GM18907 (cell line): ENCODE results near the gene TDRD15.
"Not testable (repeated sequence)": the region's sequence is repeated elsewhere in the genome, so short reads cannot be mapped to it uniquely, and the experiment has no call there.

Source experiments
- ATAC-seq: cut with Tn5 transposase; IDR thresholded peaks from one replicate; pipeline ENCODE4 v1.9.1; 2021; ENCODE audit warnings: mild to moderate bottlenecking, moderate library complexity; ENCODE audit not compliant: unreplicated experiment

TDRD15 gene

GRCh38 chr2:21142149-21142548, 18.4 kb downstream of the TDRD15 start:
- no peak for ATAC-seq

- no peak for ATAC-seq
These were observed 22.9 kb downstream of the TDRD15 start for GRCh38 chr2:21146638-21147037.

- ATAC-seq: no peak
These were observed 24.9 kb downstream of the TDRD15 start for GRCh38 chr2:21148718-21149117.

DNA sequence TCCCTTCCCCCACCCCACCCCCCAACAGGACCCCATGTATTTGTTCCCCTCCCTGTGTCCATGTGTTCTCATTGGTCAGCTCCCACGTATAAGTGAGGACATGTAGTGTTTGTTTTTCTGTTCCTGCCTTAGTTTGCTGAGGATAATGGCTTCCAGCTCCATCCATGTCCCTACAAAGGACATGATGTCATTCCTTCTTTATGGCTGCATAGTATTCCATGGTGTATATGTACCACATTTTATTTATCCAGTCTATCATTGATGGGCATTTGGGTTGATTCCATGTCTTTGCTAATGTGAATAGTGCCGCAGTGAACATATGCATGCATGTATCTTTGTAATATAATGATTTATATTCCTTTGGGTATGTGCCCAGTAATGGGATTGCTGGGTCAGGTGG, 27.5 kb downstream of the TDRD15 start:
- not testable (repeated sequence) for ATAC-seq

DNA sequence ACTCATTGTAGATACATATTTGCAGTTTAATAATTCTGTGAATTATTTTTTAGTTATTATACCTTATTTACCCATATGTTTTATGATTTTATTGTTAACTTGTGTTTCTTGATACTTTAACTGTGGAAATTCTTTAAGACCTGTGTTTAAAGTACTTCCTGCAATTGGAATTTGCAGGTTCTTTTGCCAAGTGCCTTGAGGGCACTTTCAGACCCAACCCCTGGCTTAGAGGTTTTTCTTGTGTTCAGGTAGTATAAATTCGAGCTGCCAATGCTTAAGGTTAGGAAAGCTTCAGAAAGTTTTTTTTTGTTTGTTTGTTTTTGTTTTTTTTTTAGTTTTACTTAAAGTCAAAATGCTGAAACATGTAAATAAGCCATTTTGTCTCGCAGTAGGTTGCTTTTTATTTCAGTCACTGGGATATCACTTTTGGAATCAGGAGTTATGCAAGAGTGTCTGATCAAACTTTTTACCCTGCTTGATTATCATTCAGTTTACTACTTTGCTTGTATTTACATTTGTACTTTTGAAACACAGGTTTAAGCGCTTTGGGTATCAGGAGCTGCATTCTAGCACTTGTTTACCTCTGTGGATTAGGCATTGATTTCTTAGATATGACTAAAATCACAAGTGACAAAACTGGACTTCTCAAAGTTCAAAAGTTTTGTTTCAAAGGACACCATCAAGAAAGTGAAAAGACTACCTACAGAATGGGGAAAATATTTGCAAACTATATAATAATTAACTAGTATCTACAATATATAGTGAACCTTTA, 31.8 kb downstream of the TDRD15 start:
- ATAC-seq: no peak

- ATAC-seq: no peak
These were observed 37.4 kb downstream of the TDRD15 start for GRCh38 chr2:21161122-21161521.

DNA sequence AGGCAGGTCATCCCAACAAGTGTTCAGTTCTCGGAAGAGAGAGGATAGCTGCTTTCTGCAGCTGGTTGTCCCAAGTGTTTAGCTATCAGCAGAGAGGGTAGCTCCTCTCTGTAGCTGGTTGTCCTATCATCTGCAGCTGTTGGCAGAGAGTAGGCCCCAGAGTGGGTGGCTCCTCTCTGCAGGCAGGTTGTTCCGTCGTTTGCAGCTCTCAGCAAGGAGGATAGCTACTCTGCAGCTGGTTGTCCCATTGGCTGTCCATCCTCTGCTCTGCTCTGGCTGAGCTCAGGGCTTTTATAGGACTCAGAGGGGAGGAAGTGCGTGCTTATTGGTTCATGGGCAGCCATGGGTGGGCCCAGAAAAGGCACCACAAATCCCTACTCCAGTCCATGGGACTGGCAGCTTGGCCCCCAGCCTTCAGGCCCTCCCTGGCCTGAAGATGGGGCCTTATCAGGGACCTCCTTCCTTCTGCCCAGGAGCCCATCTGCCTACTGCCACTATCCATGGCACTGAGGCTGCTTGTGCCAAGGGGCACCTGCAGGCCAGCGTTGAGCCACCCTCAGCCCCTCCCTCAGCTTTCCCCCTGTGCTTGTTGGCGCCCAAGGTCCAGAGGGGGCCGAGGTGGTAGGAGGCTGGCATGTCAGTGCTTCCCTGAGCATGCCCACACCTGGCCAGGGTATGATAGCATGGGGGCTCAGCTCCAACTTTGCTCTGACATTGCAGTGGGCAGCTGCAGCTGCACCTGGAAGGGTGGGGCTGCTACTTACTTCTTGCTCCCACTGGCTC, 38.3 kb downstream of the TDRD15 start:
- no peak for ATAC-seq

DNA sequence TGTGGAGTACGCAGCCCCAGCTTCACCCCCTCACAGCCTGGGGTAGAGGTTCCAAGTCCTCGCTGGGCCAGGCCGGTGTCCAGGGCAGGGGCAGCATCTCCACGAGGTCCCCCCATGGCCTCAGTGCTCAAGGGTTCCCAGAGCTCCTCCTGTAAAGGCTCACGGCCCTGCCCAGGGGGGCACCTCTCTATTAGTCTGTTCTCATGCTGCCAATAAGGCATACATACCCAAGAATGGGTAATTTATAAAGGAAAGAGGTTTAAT, 38.8 kb downstream of the TDRD15 start:
- no peak for ATAC-seq

GRCh38 chr2:21163213-21163612, 39.4 kb downstream of the TDRD15 start:
- no peak for ATAC-seq

DNA sequence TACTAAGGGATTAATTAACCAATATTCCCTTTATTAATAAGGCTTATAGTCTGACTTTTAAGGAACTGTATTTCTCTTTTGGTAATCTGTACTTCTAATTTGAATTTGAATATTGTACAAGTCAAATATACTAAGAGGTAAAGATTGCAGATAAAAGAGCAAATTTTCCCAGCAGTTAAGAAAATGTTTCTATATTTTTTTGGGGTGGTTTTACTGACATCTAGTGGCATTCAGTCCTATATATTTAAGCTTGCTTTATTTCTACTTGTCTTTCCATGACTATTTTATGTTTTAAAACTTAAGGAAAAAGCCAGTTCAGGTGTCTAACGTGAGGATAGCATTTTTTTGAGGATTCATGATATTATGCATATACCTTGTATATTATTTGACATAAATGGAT, 41.6 kb downstream of the TDRD15 start:
- no peak for ATAC-seq

DNA sequence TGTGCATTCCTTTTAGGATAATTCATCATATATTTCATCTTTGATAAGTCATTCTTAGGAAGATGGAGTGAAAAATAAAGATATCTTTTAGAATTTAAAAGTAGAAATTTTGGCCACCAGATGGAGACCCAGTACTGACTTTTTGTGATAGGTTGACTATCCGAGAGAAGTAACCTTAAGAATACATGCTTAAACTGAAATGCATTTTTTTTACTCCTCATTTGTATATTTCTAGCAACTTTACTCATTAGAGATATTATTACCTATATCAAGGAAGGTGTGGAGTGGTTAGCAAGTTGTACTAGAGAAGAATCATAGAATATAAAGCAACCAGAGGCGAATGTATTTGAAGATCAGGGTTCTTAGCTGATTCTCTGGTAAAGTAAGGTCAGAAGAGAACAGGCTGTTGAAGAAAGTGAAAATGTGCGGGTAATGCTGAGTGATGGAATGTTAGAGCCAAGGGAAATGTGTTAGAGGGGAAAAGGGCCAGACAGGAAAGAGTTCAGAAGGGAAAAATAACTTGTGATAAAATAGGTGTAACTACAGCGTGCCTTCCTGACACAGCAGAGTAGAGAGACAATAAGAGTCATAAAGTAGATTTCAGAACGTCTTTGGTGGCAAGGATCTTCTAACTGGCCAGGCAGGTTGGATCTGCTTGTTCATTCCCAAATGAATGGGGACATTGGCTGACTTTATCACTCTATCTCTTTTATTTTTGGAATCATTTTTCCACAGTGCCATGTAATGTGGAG, 52.3 kb downstream of the TDRD15 start:
- no peak for ATAC-seq

GRCh38 chr2:21181957-21182356, 58.2 kb downstream of the TDRD15 start:
- no peak for ATAC-seq

DNA sequence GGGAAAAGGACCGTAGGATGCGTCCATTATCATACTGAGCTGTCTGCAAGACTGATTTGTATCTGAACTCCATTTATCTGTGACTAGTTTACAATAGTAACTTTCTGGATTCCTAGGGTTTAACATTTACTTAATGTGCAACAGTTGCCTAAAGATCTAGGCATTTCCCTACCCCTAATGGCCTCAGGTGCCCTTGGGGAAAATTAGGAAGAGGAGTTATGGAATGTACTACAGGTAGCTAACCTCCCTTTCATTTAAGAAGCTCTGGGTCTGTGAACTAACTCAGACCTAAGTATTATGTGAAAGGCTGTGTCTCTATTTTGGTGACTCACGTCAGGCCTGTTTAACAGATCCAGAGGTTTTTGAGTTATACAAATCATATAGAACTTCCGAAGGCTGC, 59.5 kb downstream of the TDRD15 start:
- no peak for ATAC-seq

GRCh38 chr2:21183726-21184125, 60.0 kb downstream of the TDRD15 start:
- no peak for ATAC-seq

- no peak for ATAC-seq
These were observed 67.8 kb downstream of the TDRD15 start for GRCh38 chr2:21191535-21191934.
